ENCODE results near the gene ALK. TPM values are rescaled to one million over a fixed set of nuclear protein-coding genes. Genes with fewer than 3 reads are reported as not detected.

Gene ALK
- polyA plus RNA-seq, 1 experiment = not detected

- Histone ChIP-seq H3K27ac (ENCODE audit: low read depth, low read length) (no peak overlapping the region), H3K4me3 (ENCODE audit: low read depth, low read length) (no peak overlapping the region), H3K9me3 (ENCODE audit: control insufficient read depth, insufficient read depth, low read length) (no peaks in the 10 kb centered on the region), H3K27me3 (ENCODE audit: control insufficient read depth, insufficient read depth, low read length) (peaks cover 9% of the 10 kb centered on the region)
- no peak for TF ChIP-seq CTCF (IDR thresholded peaks at IDR 0.05; ENCODE audit: low read depth, low read length)
- ChIA-PET CTCF (no interaction called here), POLR2A (no interaction called here)
- DNase-seq (ENCODE audit: low read depth, low spot score) = no peak
These were observed 549.2 kb downstream of the ALK start for GRCh38 chr2:29372185-29372584.

- CTCF ChIA-PET = interaction anchor here (1.4 kb wide), 1 partner anchor 470 kb away, joined by 3 read pairs; no protein-coding TSS in a partner anchor
These were observed 550.7 kb downstream of the ALK start for GRCh38 chr2:29370581-29371125.

GRCh38 chr2:29370173-29370572 is 551.2 kb downstream of the ALK start:
- ChIA-PET POLR2A (no interaction called here), CTCF (interaction anchor here (1.4 kb wide), 1 partner anchor 471 kb away, joined by 3 read pairs; no protein-coding TSS in a partner anchor)
- Histone ChIP-seq H3K9me3 (ENCODE audit: control insufficient read depth, insufficient read depth, low read length) (no peaks in the 10 kb centered on the region), H3K27me3 (ENCODE audit: control insufficient read depth, insufficient read depth, low read length) (peaks cover 9% of the 10 kb centered on the region), H3K27ac (ENCODE audit: low read depth, low read length) (no peak overlapping the region), H3K4me3 (ENCODE audit: low read depth, low read length) (no peak overlapping the region)
- no peak for DNase-seq (ENCODE audit: low read depth, low spot score)
- no peak for TF ChIP-seq CTCF (IDR thresholded peaks at IDR 0.05; ENCODE audit: low read depth, low read length)

More at GRCh38 chr2:29370581-29371125, 550.7 kb downstream of the ALK start:
- TF ChIP-seq CTCF (IDR thresholded peaks at IDR 0.05; ENCODE audit: low read depth, low read length) = no peak
- DNase-seq (ENCODE audit: low read depth, low spot score) = no peak
- no peak overlapping the region for H3K27ac ChIP-seq (ENCODE audit: low read depth, low read length)
- peaks cover 9% of the 10 kb centered on the region for H3K27me3 ChIP-seq (ENCODE audit: control insufficient read depth, insufficient read depth, low read length)
- H3K9me3 ChIP-seq (ENCODE audit: control insufficient read depth, insufficient read depth, low read length) = no peaks in the 10 kb centered on the region
- POLR2A ChIA-PET = no interaction called here
- no peak overlapping the region for H3K4me3 ChIP-seq (ENCODE audit: low read depth, low read length)

- no peak for TF ChIP-seq CTCF (IDR thresholded peaks at IDR 0.05; ENCODE audit: low read depth, low read length)
- no peak for DNase-seq (ENCODE audit: low read depth, low spot score)
- H3K27ac ChIP-seq (ENCODE audit: low read depth, low read length) = no peak overlapping the region
- H3K4me3 ChIP-seq (ENCODE audit: low read depth, low read length) = no peak overlapping the region
- ChIA-PET CTCF (no interaction called here), POLR2A (no interaction called here)
- no peaks in the 10 kb centered on the region for H3K9me3 ChIP-seq (ENCODE audit: control insufficient read depth, insufficient read depth, low read length)
- peaks cover 8% of the 10 kb centered on the region for H3K27me3 ChIP-seq (ENCODE audit: control insufficient read depth, insufficient read depth, low read length)
These were observed 552.7 kb downstream of the ALK start for GRCh38 chr2:29368659-29369040.

- no peak for TF ChIP-seq CTCF (IDR thresholded peaks at IDR 0.05; ENCODE audit: low read depth, low read length)
- no peak for DNase-seq (ENCODE audit: low read depth, low spot score)
- CTCF ChIA-PET = no interaction called here
- Histone ChIP-seq H3K27ac (ENCODE audit: low read depth, low read length) (peak overlapping the region; percentile 11), H3K4me3 (ENCODE audit: low read depth, low read length) (no peak overlapping the region), H3K9me3 (ENCODE audit: control insufficient read depth, insufficient read depth, low read length) (no peaks in the 10 kb centered on the region), H3K27me3 (ENCODE audit: control insufficient read depth, insufficient read depth, low read length) (peaks cover 9% of the 10 kb centered on the region)
- POLR2A ChIA-PET = no interaction called here
These were observed 553.3 kb downstream of the ALK start for GRCh38 chr2:29367986-29368658.
